ENCODE data around the gene ACOXL. TPM values are rescaled to one million over a fixed set of nuclear protein-coding genes. Genes with fewer than 3 reads are reported as not detected.

Gene ACOXL
- total and polyA plus RNA-seq, 9 of the 15 experiments (the other 6 are each of a cell fraction or from before 2014, with no cell fraction given), result 0.31 to 0.56 TPM; not detected in 7

DNA sequence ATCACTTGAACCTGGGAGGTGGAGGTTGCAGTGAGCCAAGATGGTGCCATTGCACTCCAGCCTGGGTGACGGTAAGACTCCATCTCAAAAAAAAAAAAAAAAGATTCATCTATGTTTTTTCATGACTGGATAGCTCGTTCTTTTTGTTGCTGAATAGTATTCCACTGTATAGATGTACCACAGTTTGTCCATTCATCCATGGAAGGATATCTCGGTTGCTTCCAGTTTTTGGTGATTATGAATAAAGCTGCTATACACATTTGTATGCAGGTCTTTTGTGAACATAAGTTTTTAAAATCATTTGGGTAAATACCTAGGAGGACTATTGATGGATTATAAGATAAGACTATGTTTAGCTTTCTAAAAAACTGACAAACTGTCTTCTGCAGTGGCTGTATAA lies 90.8 kb downstream of the ACOXL start (continued):
- TF ChIP-seq, protein P1, sequence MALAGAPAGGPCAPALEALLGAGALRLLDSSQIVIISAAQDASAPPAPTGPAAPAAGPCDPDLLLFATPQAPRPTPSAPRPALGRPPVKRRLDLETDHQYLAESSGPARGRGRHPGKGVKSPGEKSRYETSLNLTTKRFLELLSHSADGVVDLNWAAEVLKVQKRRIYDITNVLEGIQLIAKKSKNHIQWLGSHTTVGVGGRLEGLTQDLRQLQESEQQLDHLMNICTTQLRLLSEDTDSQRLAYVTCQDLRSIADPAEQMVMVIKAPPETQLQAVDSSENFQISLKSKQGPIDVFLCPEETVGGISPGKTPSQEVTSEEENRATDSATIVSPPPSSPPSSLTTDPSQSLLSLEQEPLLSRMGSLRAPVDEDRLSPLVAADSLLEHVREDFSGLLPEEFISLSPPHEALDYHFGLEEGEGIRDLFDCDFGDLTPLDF (CRISPR knock-in tag; IDR thresholded peaks at IDR 0.05), result no peak
- TF ChIP-seq ZNF277 (CRISPR knock-in tag; IDR thresholded peaks at IDR 0.05; ENCODE audit: borderline replicate concordance), result no peak
- TF ChIP-seq MGA (IDR thresholded peaks at IDR 0.05), result no peak
- no peak for TF ChIP-seq C11orf30 (IDR thresholded peaks at IDR 0.05; ENCODE audit: low read depth)

Measured in K562 (cell line).